A549 treated with CpdA at 1 μM for 4 hours (cell line): Measurements from ENCODE around the gene PRAMEF18. TPM values are rescaled to one million over a fixed set of nuclear protein-coding genes. Genes with fewer than 3 reads are reported as not detected.

Experiments
- total RNA-seq: library from RNA; stranded (reverse); fragments of 200-300 nt; extraction: Qiagen RNA extraction; gene quantifications from 5 replicates; pipeline ENCODE4 v1.2.3, GENCODE V29; 2022; ENCODE audit warnings: low read depth

PRAMEF18 gene
- not detected in 5 replicates for total RNA-seq

DNA sequence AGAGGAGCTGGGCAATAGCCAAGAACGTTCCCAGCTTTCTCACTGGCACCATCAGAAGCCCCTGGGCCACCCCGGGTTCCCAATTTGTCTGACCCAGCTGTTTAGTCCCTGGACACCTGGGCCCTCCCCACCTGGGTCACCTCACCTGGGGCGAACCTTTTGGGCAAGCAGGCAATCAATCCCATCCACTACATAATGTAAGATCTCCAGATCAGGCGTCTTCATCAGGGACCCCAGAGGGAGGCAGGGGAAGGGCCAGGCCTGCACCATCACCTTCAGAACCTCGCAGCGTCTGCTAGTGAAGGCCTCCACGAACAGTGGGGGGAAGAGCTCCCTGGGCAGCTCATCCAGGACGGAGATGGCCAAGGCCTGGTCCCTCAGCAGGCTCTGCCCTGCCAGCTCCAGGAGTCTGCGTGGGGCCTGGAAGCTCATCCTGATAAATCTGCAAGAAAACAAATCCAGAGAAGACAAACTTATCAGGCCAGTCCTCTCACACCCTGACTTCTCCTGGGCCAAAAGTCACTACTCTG lies at the start of gene PRAMEF18:
TSS of gene PRAMEF18 (minus strand) at position 480 of the 530 bp plus-strand sequence. CDS start at position 432, 48 bp downstream.

GRCh38 chr1:13253898-13254297 lies 27.9 kb upstream of the PRAMEF18 start, which contains the start of gene PRAMEF5:
Gene PRAMEF5 (plus strand): TSS chr1:13254198. CDS start chr1:13259269, 5,071 bp downstream.

DNA sequence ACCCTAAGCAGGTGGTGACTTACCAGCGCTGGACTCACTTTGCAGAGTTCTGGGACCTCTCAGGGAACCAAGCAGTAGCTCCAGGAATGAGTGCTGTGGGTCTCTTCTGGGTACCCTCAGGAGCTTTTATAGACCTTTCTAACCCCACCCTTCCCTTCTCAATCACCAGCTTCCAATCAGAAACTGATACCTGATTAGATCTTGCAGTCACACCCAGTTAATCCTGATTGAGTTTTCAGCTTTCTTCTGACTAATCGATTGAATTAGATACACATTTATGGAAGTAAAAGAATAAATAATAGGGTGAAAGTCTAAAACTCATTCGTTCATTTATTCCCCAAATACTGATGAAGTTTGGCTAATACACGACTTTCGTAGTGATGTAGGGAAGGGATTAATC lies 24.6 kb downstream of the PRAMEF18 start, which contains the start of gene PRAMEF13:
TSS of gene PRAMEF13 (minus strand) at position 101 of the 400 bp plus-strand sequence. CDS start 1,820 bp downstream, outside the sequence.

Other genes starting within 250 kb of the PRAMEF18 start
- gene PRAMEF27, start 169.6 kb downstream of the PRAMEF18 start, total RNA-seq: not detected in 5 replicates
- gene HNRNPCL3, start 165.4 kb downstream of the PRAMEF18 start, total RNA-seq: not detected in 5 replicates
- not detected in 5 replicates for gene PRAMEF25, start 155.4 kb downstream of the PRAMEF18 start, total RNA-seq
- not detected in 5 replicates for gene HNRNPCL2, start 109.3 kb downstream of the PRAMEF18 start, total RNA-seq
- not detected in 5 replicates for gene PRAMEF26, start 70.1 kb downstream of the PRAMEF18 start, total RNA-seq
- gene HNRNPCL4, start 60.5 kb downstream of the PRAMEF18 start, total RNA-seq: not detected in 5 replicates
- not detected in 5 replicates for gene PRAMEF9, start 54.3 kb downstream of the PRAMEF18 start, total RNA-seq
- not detected in 5 replicates for gene PRAMEF13, start 24.7 kb downstream of the PRAMEF18 start, total RNA-seq
- not detected in 5 replicates for gene PRAMEF5, start 28.0 kb upstream of the PRAMEF18 start, total RNA-seq
- not detected in 5 replicates for gene PRAMEF8, start 59.0 kb upstream of the PRAMEF18 start, total RNA-seq
- not detected in 5 replicates for gene PRAMEF33, start 77.4 kb upstream of the PRAMEF18 start, total RNA-seq
- not detected in 5 replicates for gene PRAMEF15, start 89.4 kb upstream of the PRAMEF18 start, total RNA-seq
- not detected in 5 replicates for gene PRAMEF14, start 121.0 kb upstream of the PRAMEF18 start, total RNA-seq
- gene PRAMEF19, start 145.8 kb upstream of the PRAMEF18 start, total RNA-seq: not detected in 5 replicates
- gene PRAMEF17, start 163.5 kb upstream of the PRAMEF18 start, total RNA-seq: not detected in 5 replicates
- gene PRAMEF20, start 184.3 kb upstream of the PRAMEF18 start, total RNA-seq: not detected in 5 replicates